Subcutaneous abdominal adipose tissue (tissue), 5 donors: ENCODE results near the gene RAC2.

ENCODE experiments used
- H3K27ac ChIP-seq: one replicate; pipeline ENCODE4 v1.7.0; 2013; ENCODE audit warnings: low read depth, mild to moderate bottlenecking, inconsistent platforms, low read length, moderate library complexity
- H3K27me3 ChIP-seq, 5 donors: one replicate each; pipeline ENCODE4 v1.7.0; 2013; ENCODE audit warnings: low read length in 5 of 5, inconsistent platforms in 1 of 5; ENCODE audit not compliant: control insufficient read depth in 5 of 5, insufficient read depth in 4 of 5
- H3K36me3 ChIP-seq, 5 donors: one replicate each; pipeline ENCODE4 v1.7.0; 2013; ENCODE audit warnings: low read length in 5 of 5; ENCODE audit not compliant: control insufficient read depth in 5 of 5, insufficient read depth in 5 of 5
- H3K4me1 ChIP-seq, 5 donors: one replicate each; pipeline ENCODE4 v1.7.0; 2013; ENCODE audit warnings: low read length in 5 of 5, mild to moderate bottlenecking in 3 of 5, moderate library complexity in 1 of 5; ENCODE audit not compliant: control insufficient read depth in 5 of 5, insufficient read depth in 5 of 5
- H3K4me3 ChIP-seq, 5 donors: one replicate each; pipeline ENCODE4 v1.7.0; 2013; ENCODE audit warnings: low read length in 5 of 5, low read depth in 1 of 5
- H3K9ac ChIP-seq, 5 donors: one replicate each; pipeline ENCODE4 v1.7.0; 2013; ENCODE audit warnings: low read length in 5 of 5, mild to moderate bottlenecking in 4 of 5, moderate library complexity in 3 of 5
- H3K9me3 ChIP-seq, 5 donors: one replicate each; pipeline ENCODE4 v1.7.0; 2013; ENCODE audit warnings: low read length in 5 of 5; ENCODE audit not compliant: control insufficient read depth in 5 of 5
- donor health status: healthy.
- donor health status: healthy.
- donor health status: healthy.
- donor health status: healthy.
- donor health status: healthy.

RAC2 gene

DNA sequence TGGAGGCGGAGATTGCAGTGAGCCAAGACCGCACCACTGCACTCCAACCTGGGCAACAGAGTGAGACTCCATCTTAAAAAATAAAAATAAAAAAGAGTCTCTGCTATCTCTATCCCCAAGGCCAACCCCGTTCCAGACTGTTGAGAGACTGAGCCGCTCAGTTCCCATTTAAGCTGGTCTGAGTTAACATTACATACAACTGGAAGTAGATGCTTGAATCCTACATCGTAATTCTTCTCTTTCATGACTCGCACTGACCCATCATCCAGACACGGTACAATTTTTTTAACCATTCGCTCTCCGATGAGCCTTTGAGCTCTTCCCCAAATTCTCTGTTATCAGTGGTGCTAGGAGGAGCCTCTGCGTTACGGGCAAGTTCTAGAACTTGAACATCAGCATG, 33.3 kb upstream of the RAC2 start:
- peaks cover 0 to 50% (median 22%) of the 10 kb centered on the region in 5 donors for H3K27me3 ChIP-seq

DNA sequence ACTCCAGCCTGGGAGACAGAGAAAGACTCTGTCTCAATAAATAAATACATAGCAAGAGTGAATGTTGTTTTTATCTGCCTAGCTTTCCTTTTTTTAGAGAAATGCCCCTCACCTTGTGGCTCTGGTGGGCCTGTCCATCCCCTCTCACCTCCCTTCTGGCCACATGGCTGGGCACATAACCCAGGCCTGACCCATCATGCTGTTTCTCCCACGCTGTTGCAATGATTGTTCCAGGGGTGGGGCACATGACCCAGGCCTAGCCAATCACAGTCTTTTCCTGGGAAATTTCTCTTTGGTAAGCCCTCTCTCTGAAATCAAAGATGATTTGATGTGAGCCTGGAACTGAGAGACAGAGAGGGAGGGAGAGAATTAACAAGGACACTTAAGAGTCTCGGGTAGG, 32.7 kb upstream of the RAC2 start:
- Histone ChIP-seq H3K27ac (no peak overlapping the region), H3K9me3 (peaks cover 0 to 4% (median 2%) of the 10 kb centered on the region in 5 donors), H3K27me3 (peaks cover 0 to 44% (median 20%) of the 10 kb centered on the region in 5 donors), H3K4me1 (peaks cover 0 to 63% (median 12%) of the 10 kb centered on the region in 5 donors), H3K36me3 (no peaks in the 10 kb centered on the region), H3K4me3 (no peak overlapping the region), H3K9ac (no peak overlapping the region)

More for the DNA sequence above, 33.3 kb upstream of the RAC2 start:
- Histone ChIP-seq H3K9me3 (peaks cover 0 to 4% (median 2%) of the 10 kb centered on the region in 5 donors), H3K27ac (no peak overlapping the region), H3K4me3 (no peak overlapping the region), H3K36me3 (no peaks in the 10 kb centered on the region), H3K9ac (no peak overlapping the region), H3K4me1 (peaks cover 0 to 56% (median 12%) of the 10 kb centered on the region in 5 donors)

DNA sequence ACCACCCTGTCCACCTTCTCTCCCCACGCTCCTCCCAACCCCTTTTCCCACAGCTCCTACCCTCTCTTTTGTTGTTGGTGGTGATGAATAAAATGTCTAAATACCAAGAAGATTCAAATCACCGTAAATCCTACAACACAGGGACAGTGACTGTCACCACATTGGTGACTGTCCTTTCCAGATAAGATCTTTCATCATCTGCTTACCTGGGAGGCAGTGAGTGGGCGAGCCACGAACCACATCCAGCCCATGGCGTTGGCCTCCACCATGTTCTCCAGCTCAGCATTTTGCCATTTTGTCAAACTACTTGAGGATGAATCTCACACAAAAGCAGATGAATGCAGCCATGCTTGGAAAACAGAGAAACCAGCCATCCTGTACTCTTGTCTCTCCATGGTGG, 31.6 kb upstream of the RAC2 start:
- Histone ChIP-seq H3K9me3 (peaks cover 0 to 3% (median under 1%) of the 10 kb centered on the region in 5 donors), H3K9ac (no peak overlapping the region), H3K27me3 (peaks cover 0 to 40% (median 18%) of the 10 kb centered on the region in 5 donors), H3K4me1 (peaks cover 0 to 65% (median 4%) of the 10 kb centered on the region in 5 donors), H3K4me3 (no peak overlapping the region), H3K36me3 (no peaks in the 10 kb centered on the region), H3K27ac (no peak overlapping the region)

DNA sequence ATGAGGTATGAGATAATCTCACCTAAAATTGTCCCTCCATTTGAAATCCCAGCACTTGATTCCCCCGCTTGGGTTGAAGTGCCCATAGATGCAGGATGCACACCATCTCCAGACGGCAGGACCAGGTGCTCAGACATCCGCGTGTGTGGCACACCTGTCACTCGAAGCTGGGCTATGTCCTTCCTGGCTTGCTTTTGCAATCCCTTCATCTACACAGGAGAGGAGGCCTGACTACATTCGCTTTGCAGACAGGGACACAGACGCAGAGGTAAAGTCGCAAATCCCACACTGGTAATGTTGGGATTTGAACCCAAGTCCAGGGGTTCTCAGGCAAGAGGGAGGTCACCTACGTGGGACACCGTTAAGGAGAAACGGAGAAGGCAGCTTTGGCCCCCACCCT, 31.1 kb upstream of the RAC2 start:
- peaks cover 0 to 41% (median 18%) of the 10 kb centered on the region in 5 donors for H3K27me3 ChIP-seq
- H3K9me3 ChIP-seq, result peaks cover 0 to 3% (median 0%) of the 10 kb centered on the region in 5 donors
- H3K36me3 ChIP-seq, result no peaks in the 10 kb centered on the region
- no peak overlapping the region for H3K4me3 ChIP-seq
- no peak overlapping the region for H3K27ac ChIP-seq
- H3K9ac ChIP-seq, result no peak overlapping the region
- H3K4me1 ChIP-seq, result peaks cover 0 to 66% (median 4%) of the 10 kb centered on the region in 5 donors

DNA sequence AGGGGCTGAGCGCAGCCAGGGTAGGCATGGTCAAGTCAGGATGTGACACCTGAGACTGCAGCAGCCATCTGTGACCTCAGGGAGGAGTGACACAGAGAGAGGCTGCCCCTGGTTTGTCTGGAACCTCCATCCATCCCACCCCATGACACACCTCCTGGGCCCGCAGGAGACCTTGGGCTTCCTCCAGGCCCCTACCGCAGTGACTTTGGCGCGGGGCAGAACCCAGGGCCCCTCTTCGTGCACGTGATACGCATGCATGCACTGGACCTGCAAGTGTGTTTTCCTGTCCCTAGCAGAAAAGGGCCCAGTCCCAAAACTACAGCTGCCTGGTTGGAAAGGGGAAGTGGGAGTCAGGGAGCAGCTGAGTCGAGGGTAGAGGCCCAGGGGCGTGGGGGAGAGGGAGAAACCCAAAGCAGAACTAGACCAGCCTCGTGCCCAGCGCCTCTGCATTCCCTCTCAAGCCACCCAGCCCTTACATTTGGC, 30.4 kb upstream of the RAC2 start:
- Histone ChIP-seq H3K4me3 (no peak overlapping the region), H3K27ac (no peak overlapping the region), H3K36me3 (no peaks in the 10 kb centered on the region), H3K27me3 (peaks cover 0 to 37% (median 16%) of the 10 kb centered on the region in 5 donors), H3K4me1 (peaks cover 0 to 62% (median 4%) of the 10 kb centered on the region in 5 donors), H3K9ac (no peak overlapping the region), H3K9me3 (peaks cover 0 to 3% (median 0%) of the 10 kb centered on the region in 5 donors)

GRCh38 chr22:37273846-37274225, 29.8 kb upstream of the RAC2 start:
- Histone ChIP-seq H3K4me3 (no peak overlapping the region), H3K4me1 (peaks cover 0 to 60% (median 4%) of the 10 kb centered on the region in 5 donors), H3K27me3 (peaks cover 0 to 33% (median 12%) of the 10 kb centered on the region in 5 donors)

GRCh38 chr22:37273126-37273845, 29.2 kb upstream of the RAC2 start:
- H3K36me3 ChIP-seq, result no peaks in the 10 kb centered on the region

More at GRCh38 chr22:37273846-37274225, 29.8 kb upstream of the RAC2 start:
- Histone ChIP-seq H3K9ac (no peak overlapping the region), H3K9me3 (peaks cover 0 to 3% (median 0%) of the 10 kb centered on the region in 5 donors), H3K27ac (no peak overlapping the region), H3K36me3 (no peaks in the 10 kb centered on the region)

GRCh38 chr22:37270928-37271650, 27.0 kb upstream of the RAC2 start:
- Histone ChIP-seq H3K4me1 (peaks cover 0 to 61% (median 11%) of the 10 kb centered on the region in 5 donors), H3K9ac (no peak overlapping the region), H3K27ac (no peak overlapping the region), H3K27me3 (peaks cover 0 to 27% (median 11%) of the 10 kb centered on the region in 5 donors), H3K4me3 (no peak overlapping the region), H3K36me3 (no peaks in the 10 kb centered on the region), H3K9me3 (peaks cover 0 to 3% (median 0%) of the 10 kb centered on the region in 5 donors)

More at GRCh38 chr22:37273126-37273845, 29.2 kb upstream of the RAC2 start:
- peaks cover 0 to 27% (median 10%) of the 10 kb centered on the region in 5 donors for H3K27me3 ChIP-seq
- peaks cover 0 to 3% (median 0%) of the 10 kb centered on the region in 5 donors for H3K9me3 ChIP-seq
- peaks cover 0 to 55% (median 4%) of the 10 kb centered on the region in 5 donors for H3K4me1 ChIP-seq
- H3K4me3 ChIP-seq, result no peak overlapping the region
- H3K9ac ChIP-seq, result no peak overlapping the region
- no peak overlapping the region for H3K27ac ChIP-seq

- Histone ChIP-seq H3K9me3 (peaks cover 0 to 3% (median 0%) of the 10 kb centered on the region in 5 donors), H3K4me1 (peaks cover 0 to 52% (median 10%) of the 10 kb centered on the region in 5 donors), H3K4me3 (no peak overlapping the region), H3K9ac (no peak overlapping the region), H3K27me3 (peaks cover 0 to 24% (median 11%) of the 10 kb centered on the region in 5 donors), H3K27ac (no peak overlapping the region), H3K36me3 (no peaks in the 10 kb centered on the region)
Observed at GRCh38 chr22:37269936-37270678, 26.0 kb upstream of the RAC2 start.
